ENCODE measurements around the gene RALGPS1. TPM values are rescaled to one million over a fixed set of nuclear protein-coding genes. Genes with fewer than 3 reads are reported as not detected.

Gene RALGPS1
- total and polyA plus RNA-seq, 2 of the 8 experiments (the other 6 are each of a cell fraction or from before 2014, with no cell fraction given) = 20.0 to 23.5 TPM

GRCh38 chr9:127051881-127052595, 137.5 kb downstream of the RALGPS1 start (continued):
- TF ChIP-seq CHD7 (IDR thresholded peaks at IDR 0.05; ENCODE audit: insufficient replicate concordance, low read length) (no peak), POU5F1 (IDR thresholded peaks at IDR 0.05; ENCODE audit: low read depth, low read length) (no peak), TEAD4 (IDR thresholded peaks at IDR 0.05; ENCODE audit: low read depth, low read length) (no peak), SIX5 (IDR thresholded peaks at IDR 0.05; ENCODE audit: low read depth, low read length) (no peak), TCF12 (IDR thresholded peaks at IDR 0.05; ENCODE audit: low read depth, low read length) (no peak), RAD21 (IDR thresholded peaks at IDR 0.05 in 1 of 2, conservative IDR thresholded peaks at IDR 0.05 in 1 of 2; ENCODE audit: low read depth in 2 of 2, low read length in 2 of 2) (no peak), ZNF274 (IDR thresholded peaks at IDR 0.05; ENCODE audit: borderline replicate concordance, extremely low read depth, low read length) (no peak), NANOG (IDR thresholded peaks at IDR 0.05; ENCODE audit: insufficient read depth, low read depth, low read length, poor library complexity, severe bottlenecking) (no peak), BACH1 (IDR thresholded peaks at IDR 0.05; ENCODE audit: low read length) (no peak)

Measured in H1 (cell line).